DOHH2 (cell line): Measurements from ENCODE around the gene EHD4.

Experiments
- CTCF ChIP-seq: fragments of 200-600 bp; sonication (generic); IDR thresholded peaks from one replicate; pipeline ENCODE4 v1.5.1; 2014; ENCODE audit warnings: antibody characterized with exemption, mild to moderate bottlenecking, low read depth, low read length; ENCODE audit not compliant: poor library complexity, severe bottlenecking
- EZH2phosphoT487 ChIP-seq: fragments of 200-600 bp; sonication (generic); IDR thresholded peaks from 2 replicates; pipeline ENCODE4 v1.6.1; 2017; ENCODE audit warnings: borderline replicate concordance, mild to moderate bottlenecking, antibody characterized with exemption, low read length, moderate library complexity, mixed read lengths

DNA sequence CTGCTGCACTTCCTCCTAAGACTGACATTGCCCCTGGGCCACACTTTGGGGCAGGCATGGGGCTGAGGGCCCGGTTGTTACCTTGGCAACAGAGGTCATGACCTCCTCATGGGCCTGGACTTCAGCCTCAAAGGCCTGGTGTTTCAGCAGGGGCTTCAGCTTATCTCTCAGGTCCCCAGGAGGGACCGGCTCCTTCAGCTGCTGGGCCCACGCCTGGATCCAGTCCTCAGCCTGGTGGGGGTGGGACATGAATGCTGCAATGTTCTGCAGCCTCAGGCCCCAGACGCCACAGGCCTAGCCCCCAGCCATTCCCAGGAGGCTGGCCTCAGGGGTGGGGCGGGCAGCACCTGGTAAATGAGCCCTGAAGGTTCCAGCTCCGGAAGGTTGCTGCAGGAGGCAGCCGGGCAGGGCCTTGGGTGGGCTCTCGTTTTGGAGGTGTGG is 106.1 kb downstream of the EHD4 start:
- TF ChIP-seq CTCF, result no peak
- no peak for TF ChIP-seq EZH2phosphoT487
